GM12892 (cell line): ENCODE measurements around the gene UBASH3B.

Experiments
- POLR2A ChIP-seq: IDR thresholded peaks from 2 replicates; pipeline ENCODE4 v1.6.1; 2011; ENCODE audit warnings: low read depth, low read length, control low read depth
- POLR2AphosphoS5 ChIP-seq: IDR thresholded peaks from 2 replicates; pipeline ENCODE4 v1.6.1; 2011; ENCODE audit warnings: low read depth, low read length, control low read depth
- TAF1 ChIP-seq: IDR thresholded peaks from 2 replicates; pipeline ENCODE4 v1.6.1; 2011; ENCODE audit warnings: low read depth, mild to moderate bottlenecking, control low read depth, low read length, borderline replicate concordance

- TF ChIP-seq POLR2AphosphoS5 (no peak), POLR2A (no peak), TAF1 (no peak)
Observed at GRCh38 chr11:122803306-122803705, 147.8 kb downstream of the UBASH3B start.
